Left lung (tissue), 10 donors: Measurements from ENCODE around the gene NT5DC2. TPM values are rescaled to one million over a fixed set of nuclear protein-coding genes. Genes with fewer than 3 reads are reported as not detected.

Experiments used
- ATAC-seq: fragments of 200-7000 bp; cut with Tn5 transposase; one replicate; pipeline ENCODE4 v1.9.1; 2020; ENCODE audit warnings: moderate library complexity
- DNase-seq, 4 donors: peaks; one replicate each; pipeline ENCODE4 v3.0.0-alpha.2; 2013 to 2020
- H3K27ac ChIP-seq, 2 donors: fragments of 200-600 bp; sonication (generic) in 1 of 2; one replicate each; pipeline versions ENCODE4 v1.5.0 to v1.8.0; 2020 to 2021
- H3K27me3 ChIP-seq, 2 donors: fragments of 200-600 bp; sonication (generic) in 1 of 2; one replicate each; pipeline versions ENCODE4 v1.5.0 to v1.8.0; 2020 to 2021
- H3K36me3 ChIP-seq, 2 donors: fragments of 200-600 bp; sonication (generic) in 1 of 2; one replicate each; pipeline versions ENCODE4 v1.5.0 to v1.8.0; 2020 to 2021
- H3K4me1 ChIP-seq, 2 donors: fragments of 200-600 bp; one replicate each; pipeline ENCODE4 v1.8.0; 2021
- H3K4me3 ChIP-seq, 2 donors: fragments of 200-600 bp; sonication (generic) in 1 of 2; one replicate each; pipeline versions ENCODE4 v1.5.0 to v1.8.0; 2020 to 2021; ENCODE audit warnings: mild to moderate bottlenecking in 1 of 2
- H3K9me3 ChIP-seq, 2 donors: fragments of 200-600 bp; sonication (generic) in 1 of 2; one replicate each; pipeline versions ENCODE4 v1.5.0 to v1.8.0; 2020 to 2021
- CTCF ChIP-seq, 2 donors: fragments of 200-600 bp; sonication (generic) in 1 of 2; IDR thresholded peaks; one replicate each; pipeline versions ENCODE4 v1.5.0 to v1.8.0; 2021; ENCODE audit warnings: antibody characterized with exemption in 2 of 2
- intact Hi-C, 2 donors: fragments of 100-400 bp; cut with DNase I; formaldehyde crosslinking; loops; one replicate each; pipeline versions ENCODE4 v1.11.2 to v1.14.2; 2022
- polyA plus RNA-seq, 6 donors: library from polyadenylated mRNA; unstranded; fragments of 120-200 nt; gene quantifications; one replicate each; pipeline ENCODE4 v1.2.1, GENCODE V29; 2013; ENCODE audit not compliant: insufficient read length in 6 of 6
- total RNA-seq, 2 donors: library from RNA; stranded (reverse); fragmentation: NEBNext Ultra II Directional; extraction: Animal tissue kit (Norgen Biotek cat#: 25700); gene quantifications; one replicate each; pipeline ENCODE4 v1.2.1, GENCODE V29; 2021
- donor health status: DM: no; HTN: yes; CAD: no.
- donor health status: DM: no; HTN: no; CAD: no.

NT5DC2 gene
- total and polyA plus RNA-seq, 8 donors = 81.8 to 365 (median 247) TPM

- Histone ChIP-seq H3K9me3 (no peaks in the 10 kb centered on the region), H3K27me3 (no peaks in the 10 kb centered on the region), H3K36me3 (peaks cover 0 to 75% of the 10 kb centered on the region in 2 donors), H3K27ac (peak overlapping the region; percentile 54 to 81), H3K4me3 (no peak overlapping the region), H3K4me1 (peaks cover 37 to 42% of the 10 kb centered on the region in 2 donors)
- no peak for TF ChIP-seq CTCF (IDR thresholded peaks at IDR 0.05)
- DNase-seq = peak; percentile 42 to 84 (median 64)
- intact Hi-C loops = no loop called here
- peak; percentile 42 for ATAC-seq
Measured at GRCh38 chr3:52524752-52525679, 8.6 kb downstream of the NT5DC2 start.

GRCh38 chr3:52524258-52524751 is 9.4 kb downstream of the NT5DC2 start:
- Histone ChIP-seq H3K4me1 (peaks cover 32 to 35% of the 10 kb centered on the region in 2 donors), H3K27me3 (no peaks in the 10 kb centered on the region), H3K36me3 (peaks cover 0 to 83% of the 10 kb centered on the region in 2 donors), H3K9me3 (no peaks in the 10 kb centered on the region), H3K27ac (peak overlapping the region; percentile 54 to 81), H3K4me3 (no peak overlapping the region)
- DNase-seq (no peak), ATAC-seq (no peak)
- no peak for TF ChIP-seq CTCF (IDR thresholded peaks at IDR 0.05)
- intact Hi-C loops = no loop called here

- no peak for ATAC-seq
- peak in 2 of 4 donors; percentile 30 to 76 for DNase-seq
- Histone ChIP-seq H3K9me3 (no peaks in the 10 kb centered on the region), H3K4me3 (no peak overlapping the region), H3K4me1 (peaks cover 32 to 35% of the 10 kb centered on the region in 2 donors), H3K36me3 (peaks cover 0 to 87% of the 10 kb centered on the region in 2 donors), H3K27ac (peak overlapping the region in 1 of 2 donors; percentile 54), H3K27me3 (no peaks in the 10 kb centered on the region)
- intact Hi-C loops = no loop called here
- TF ChIP-seq CTCF (IDR thresholded peaks at IDR 0.05) = no peak
Measured at GRCh38 chr3:52523386-52524257, 10.0 kb downstream of the NT5DC2 start.

GRCh38 chr3:52522651-52523251 is 10.9 kb downstream of the NT5DC2 start:
- no peaks in the 10 kb centered on the region for H3K9me3 ChIP-seq
- H3K4me1 ChIP-seq = peaks cover 31 to 35% of the 10 kb centered on the region in 2 donors
- intact Hi-C loops = no loop called here
- DNase-seq = peak in 1 of 4 donors; percentile 21
- no peak for ATAC-seq
- H3K4me3 ChIP-seq = no peak overlapping the region
- H3K36me3 ChIP-seq = peaks cover 0 to 87% of the 10 kb centered on the region in 2 donors
- H3K27ac ChIP-seq = no peak overlapping the region
- no peaks in the 10 kb centered on the region for H3K27me3 ChIP-seq
- no peak for TF ChIP-seq CTCF (IDR thresholded peaks at IDR 0.05)
